Uterus (tissue), 2 donors: ENCODE data around the gene PRR11.

Source experiments
- POLR2A ChIP-seq, 2 donors: fragments of 450-650 bp; IDR thresholded peaks; one replicate each; pipeline ENCODE4 v1.6.1; 2016; ENCODE audit warnings: antibody characterized with exemption in 2 of 2, mild to moderate bottlenecking in 1 of 2, moderate library complexity in 1 of 2
- TF ChIP-seq, protein P1 (sequence below), 4 experiments: fragments of 200-600 bp in 2 of 4; fragments of 450-650 bp in 2 of 4; sonication (generic) in 2 of 4; IDR thresholded peaks; one replicate each; pipeline ENCODE4 v1.5.1; 2016 to 2019; ENCODE audit warnings: antibody characterized with exemption in 4 of 4, mild to moderate bottlenecking in 2 of 4, moderate library complexity in 1 of 4

DNA sequence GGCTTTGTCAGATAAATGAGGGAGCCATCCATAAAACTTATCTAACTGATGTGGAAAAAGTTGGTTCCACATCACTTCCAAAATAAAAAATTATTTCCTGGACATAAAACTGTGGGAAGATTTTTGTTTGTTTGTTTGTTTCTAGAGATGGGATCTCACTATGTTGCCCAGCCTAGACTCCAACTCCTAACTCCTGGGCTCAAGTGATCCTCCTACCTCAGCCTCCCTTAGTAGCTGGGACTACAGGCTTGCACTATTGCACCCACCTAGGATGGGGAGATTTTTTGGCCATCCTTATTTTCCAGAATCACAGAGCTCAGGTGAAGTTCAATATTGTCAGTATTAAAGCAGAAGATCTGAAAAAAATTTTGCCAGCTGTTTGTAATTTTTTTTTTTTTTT lies 30.5 kb downstream of the PRR11 start:
- TF ChIP-seq, protein P1, sequence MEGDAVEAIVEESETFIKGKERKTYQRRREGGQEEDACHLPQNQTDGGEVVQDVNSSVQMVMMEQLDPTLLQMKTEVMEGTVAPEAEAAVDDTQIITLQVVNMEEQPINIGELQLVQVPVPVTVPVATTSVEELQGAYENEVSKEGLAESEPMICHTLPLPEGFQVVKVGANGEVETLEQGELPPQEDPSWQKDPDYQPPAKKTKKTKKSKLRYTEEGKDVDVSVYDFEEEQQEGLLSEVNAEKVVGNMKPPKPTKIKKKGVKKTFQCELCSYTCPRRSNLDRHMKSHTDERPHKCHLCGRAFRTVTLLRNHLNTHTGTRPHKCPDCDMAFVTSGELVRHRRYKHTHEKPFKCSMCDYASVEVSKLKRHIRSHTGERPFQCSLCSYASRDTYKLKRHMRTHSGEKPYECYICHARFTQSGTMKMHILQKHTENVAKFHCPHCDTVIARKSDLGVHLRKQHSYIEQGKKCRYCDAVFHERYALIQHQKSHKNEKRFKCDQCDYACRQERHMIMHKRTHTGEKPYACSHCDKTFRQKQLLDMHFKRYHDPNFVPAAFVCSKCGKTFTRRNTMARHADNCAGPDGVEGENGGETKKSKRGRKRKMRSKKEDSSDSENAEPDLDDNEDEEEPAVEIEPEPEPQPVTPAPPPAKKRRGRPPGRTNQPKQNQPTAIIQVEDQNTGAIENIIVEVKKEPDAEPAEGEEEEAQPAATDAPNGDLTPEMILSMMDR (IDR thresholded peaks at IDR 0.05): no peak
- TF ChIP-seq POLR2A (IDR thresholded peaks at IDR 0.05): no peak
